ENCODE measurements around the gene LGSN.

GRCh38 chr6:63316113-63316512, 3.7 kb downstream of the LGSN start:
- TF ChIP-seq CTCF (IDR thresholded peaks at IDR 0.05) (no peak), POLR2A (IDR thresholded peaks at IDR 0.05) (no peak)
